ENCODE measurements around the gene IL37.

Gene IL37

DNA sequence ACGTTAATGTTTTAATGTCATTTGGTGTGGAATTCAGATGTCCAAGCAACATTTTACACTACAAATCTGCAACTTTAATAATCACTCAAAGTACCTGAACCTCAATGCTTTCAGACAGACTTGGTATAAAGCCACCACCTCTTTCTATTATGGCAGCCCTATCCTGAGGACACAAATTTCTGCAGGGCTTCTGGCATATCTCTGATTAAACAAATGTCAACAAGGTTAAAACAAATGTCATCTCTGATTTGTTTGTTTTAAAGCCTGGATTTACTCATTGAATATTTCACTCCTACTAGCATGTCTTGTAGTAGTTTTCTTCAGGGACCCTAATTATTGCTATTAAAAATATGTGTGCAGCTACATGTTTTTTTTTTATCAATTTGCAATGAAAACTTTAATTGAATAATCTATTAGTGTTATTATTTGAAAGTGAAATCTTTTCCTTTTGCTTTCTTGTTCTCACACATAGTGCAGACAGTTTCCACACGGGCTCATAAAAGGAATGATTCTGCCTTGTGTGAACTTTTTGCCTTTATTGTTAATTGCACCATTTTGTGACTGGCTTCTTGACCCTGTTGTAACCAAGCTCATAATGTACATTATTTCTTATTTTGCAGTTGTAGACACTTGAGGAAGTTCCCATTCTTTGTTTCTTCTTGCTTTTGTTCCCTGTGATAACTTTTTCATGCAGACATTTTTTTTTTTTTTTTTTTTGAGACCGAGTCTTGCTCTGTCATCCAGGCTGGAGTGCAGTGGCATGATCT lies 30.1 kb downstream of the IL37 start:
- no peaks in the 10 kb centered on the region for H3K36me3 ChIP-seq (ENCODE audit: control insufficient read depth, insufficient read depth, low read length)
- H3K27ac ChIP-seq (ENCODE audit: insufficient read depth, low read depth, low read length, poor library complexity, severe bottlenecking) = no peak overlapping the region
- 75 to 80% methylated on average over 3 of the region's 3 CpGs for WGBS, 2 experiments
- no peaks in the 10 kb centered on the region for H3K9me3 ChIP-seq (ENCODE audit: control insufficient read depth, low read length)
- no peaks in the 10 kb centered on the region for H3K4me1 ChIP-seq (ENCODE audit: control insufficient read depth, insufficient read depth, low read length)
- no peak overlapping the region for H3K4me3 ChIP-seq (ENCODE audit: insufficient read depth, low read depth, low read length)
- no peaks in the 10 kb centered on the region for H3K27me3 ChIP-seq (ENCODE audit: control insufficient read depth, insufficient read depth, low read length, poor library complexity, severe bottlenecking)

DNA sequence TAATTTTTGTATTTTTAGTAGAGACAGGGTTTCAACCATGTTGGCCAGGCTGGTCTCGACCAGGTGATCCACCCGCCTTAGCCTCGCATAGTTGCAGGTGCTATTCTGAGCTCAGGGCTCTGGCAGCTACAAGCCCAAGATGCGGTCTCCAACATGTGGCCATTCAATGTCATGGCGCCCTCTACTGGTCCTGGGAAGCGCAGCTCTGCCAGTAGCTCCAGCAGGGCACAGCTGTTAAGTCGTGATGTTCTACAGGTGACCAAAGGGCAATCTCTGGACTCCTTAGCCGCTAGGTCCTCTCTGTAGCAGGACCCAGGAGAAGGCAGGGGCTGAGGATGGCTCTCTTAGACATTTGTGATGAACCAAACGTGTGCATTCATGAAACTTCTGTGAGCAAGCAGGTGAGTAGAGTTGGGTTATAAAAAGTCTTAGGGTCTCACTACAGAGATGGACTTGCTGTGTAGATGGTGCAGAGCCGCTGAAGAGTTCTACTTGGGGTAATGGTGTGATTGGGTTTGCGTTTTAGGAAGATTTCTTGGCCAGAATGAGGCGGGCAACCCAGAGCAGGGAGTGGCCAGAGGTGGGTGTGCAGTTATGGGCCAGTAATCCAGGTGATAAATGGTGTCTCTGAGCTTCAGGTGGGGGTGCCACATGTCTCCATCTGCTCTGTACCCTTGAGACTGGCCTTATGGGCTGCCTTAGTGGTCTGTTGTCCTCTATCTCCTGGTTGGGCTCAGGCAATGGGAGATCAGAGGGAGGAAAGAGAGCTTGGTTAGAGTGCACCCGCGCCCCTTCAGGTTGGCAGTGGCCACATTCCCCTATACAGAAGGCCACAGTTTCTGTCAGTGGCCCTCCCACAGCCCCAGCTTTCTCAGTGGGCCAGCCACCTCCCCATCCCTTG lies 31.0 kb downstream of the IL37 start:
- WGBS, 2 experiments = 43 to 45% methylated on average over 14 of the region's 14 CpGs
- H3K4me3 ChIP-seq (ENCODE audit: insufficient read depth, low read depth, low read length) = no peak overlapping the region

DNA sequence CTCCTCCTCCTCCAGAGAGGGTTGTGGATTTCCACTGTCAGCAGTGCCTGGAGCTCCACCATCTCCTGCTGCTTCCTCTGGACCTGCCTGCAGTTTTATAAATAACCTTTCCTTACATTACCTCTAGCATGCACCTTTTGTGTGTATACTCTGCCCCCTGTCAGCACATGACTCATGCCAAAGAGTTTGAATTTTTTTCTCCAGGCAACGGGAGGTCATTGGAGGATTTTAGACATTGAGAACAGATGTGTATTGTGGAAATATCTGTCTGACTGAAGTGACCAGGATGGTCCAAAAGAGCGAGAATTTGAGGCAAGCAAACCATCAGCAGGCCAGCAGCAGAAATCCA lies 31.7 kb downstream of the IL37 start:
- Histone ChIP-seq H3K4me1 (ENCODE audit: control insufficient read depth, insufficient read depth, low read length) (no peaks in the 10 kb centered on the region), H3K36me3 (ENCODE audit: control insufficient read depth, insufficient read depth, low read length) (no peaks in the 10 kb centered on the region), H3K9me3 (ENCODE audit: control insufficient read depth, low read length) (no peaks in the 10 kb centered on the region), H3K27ac (ENCODE audit: insufficient read depth, low read depth, low read length, poor library complexity, severe bottlenecking) (no peak overlapping the region), H3K27me3 (ENCODE audit: control insufficient read depth, insufficient read depth, low read length, poor library complexity, severe bottlenecking) (no peaks in the 10 kb centered on the region), H3K4me3 (ENCODE audit: insufficient read depth, low read depth, low read length) (no peak overlapping the region)
- WGBS, 2 experiments = 79 to 80% methylated on average over 2 of the region's 2 CpGs

More for the DNA sequence above, 31.0 kb downstream of the IL37 start:
- Histone ChIP-seq H3K36me3 (ENCODE audit: control insufficient read depth, insufficient read depth, low read length) (no peaks in the 10 kb centered on the region), H3K27me3 (ENCODE audit: control insufficient read depth, insufficient read depth, low read length, poor library complexity, severe bottlenecking) (no peaks in the 10 kb centered on the region), H3K9me3 (ENCODE audit: control insufficient read depth, low read length) (no peaks in the 10 kb centered on the region), H3K27ac (ENCODE audit: insufficient read depth, low read depth, low read length, poor library complexity, severe bottlenecking) (no peak overlapping the region), H3K4me1 (ENCODE audit: control insufficient read depth, insufficient read depth, low read length) (no peaks in the 10 kb centered on the region)

DNA sequence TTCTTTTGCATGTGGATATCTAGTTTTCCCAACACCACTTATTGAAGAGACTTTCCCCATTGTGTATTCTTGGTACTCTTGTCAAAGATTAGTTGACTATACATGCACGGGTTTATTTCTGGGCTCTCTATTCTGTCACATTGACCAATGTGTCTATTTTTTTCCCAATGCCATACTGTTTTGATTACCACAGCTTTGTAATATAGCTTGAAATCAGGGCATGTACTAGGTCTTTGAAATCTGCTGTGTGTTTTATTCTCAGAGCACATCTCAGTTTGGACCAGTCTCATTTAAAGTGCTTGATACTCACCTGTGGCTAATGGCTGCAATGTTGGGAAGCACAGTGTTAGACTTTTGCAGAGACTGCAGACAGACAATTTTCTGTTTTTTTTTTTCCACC lies 34.0 kb downstream of the IL37 start:
- Histone ChIP-seq H3K9me3 (ENCODE audit: control insufficient read depth, low read length) (no peaks in the 10 kb centered on the region), H3K36me3 (ENCODE audit: control insufficient read depth, insufficient read depth, low read length) (no peaks in the 10 kb centered on the region)
- WGBS, 2 experiments = 71 to 84% methylated on average over 1 of the region's 1 CpG

DNA sequence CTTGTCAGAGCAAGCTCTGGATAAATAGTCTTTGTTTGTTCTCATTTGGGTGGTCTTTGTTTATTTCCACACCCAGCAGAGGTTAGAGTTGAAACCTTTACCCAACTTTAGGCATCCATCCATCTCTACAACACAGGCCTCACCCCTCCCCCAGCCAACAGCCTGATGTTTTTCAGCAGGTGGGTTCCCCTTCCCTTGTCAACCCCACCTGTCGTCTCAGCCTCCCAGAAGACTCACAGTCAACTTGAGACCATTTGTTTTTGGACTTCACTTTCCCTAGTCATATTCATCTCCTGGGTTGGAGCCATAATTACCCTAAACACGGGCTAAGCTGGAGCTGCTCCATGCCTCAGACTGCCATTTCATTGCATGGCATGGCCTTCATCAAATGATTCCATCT lies 35.1 kb downstream of the IL37 start:
- no peaks in the 10 kb centered on the region for H3K4me1 ChIP-seq (ENCODE audit: control insufficient read depth, insufficient read depth, low read length)
- no peak overlapping the region for H3K27ac ChIP-seq (ENCODE audit: insufficient read depth, low read depth, low read length, poor library complexity, severe bottlenecking)
- no peaks in the 10 kb centered on the region for H3K9me3 ChIP-seq (ENCODE audit: control insufficient read depth, low read length)
- H3K27me3 ChIP-seq (ENCODE audit: control insufficient read depth, insufficient read depth, low read length, poor library complexity, severe bottlenecking) = no peaks in the 10 kb centered on the region
- no peaks in the 10 kb centered on the region for H3K36me3 ChIP-seq (ENCODE audit: control insufficient read depth, insufficient read depth, low read length)
- H3K4me3 ChIP-seq (ENCODE audit: insufficient read depth, low read depth, low read length) = no peak overlapping the region
- 89% methylated on average over 2 of the region's 2 CpGs for WGBS, 2 experiments

More for the DNA sequence above, 34.0 kb downstream of the IL37 start:
- H3K4me3 ChIP-seq (ENCODE audit: insufficient read depth, low read depth, low read length) = no peak overlapping the region
- H3K27ac ChIP-seq (ENCODE audit: insufficient read depth, low read depth, low read length, poor library complexity, severe bottlenecking) = no peak overlapping the region
- H3K27me3 ChIP-seq (ENCODE audit: control insufficient read depth, insufficient read depth, low read length, poor library complexity, severe bottlenecking) = no peaks in the 10 kb centered on the region
- H3K4me1 ChIP-seq (ENCODE audit: control insufficient read depth, insufficient read depth, low read length) = no peaks in the 10 kb centered on the region

DNA sequence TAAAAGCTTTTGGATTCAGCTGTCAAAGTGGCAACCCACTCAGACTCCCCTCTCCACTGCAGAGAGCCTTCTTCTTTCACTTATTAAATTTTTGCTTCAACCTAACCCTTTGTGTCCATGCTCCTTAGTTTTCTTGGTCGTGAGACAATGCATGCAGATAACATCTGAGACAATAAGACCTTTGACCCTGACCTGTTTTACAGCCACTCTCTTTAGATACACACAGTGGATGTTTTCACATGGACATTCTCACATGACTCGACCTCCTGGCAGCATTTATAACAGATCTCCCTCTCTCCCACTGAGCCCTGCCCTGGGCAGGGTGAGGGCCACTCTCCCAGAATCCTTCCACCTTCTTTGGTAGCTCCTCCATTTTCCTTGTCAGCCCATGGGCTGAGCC lies 36.4 kb downstream of the IL37 start:
- no peaks in the 10 kb centered on the region for H3K9me3 ChIP-seq (ENCODE audit: control insufficient read depth, low read length)
- no peak overlapping the region for H3K27ac ChIP-seq (ENCODE audit: insufficient read depth, low read depth, low read length, poor library complexity, severe bottlenecking)
- H3K36me3 ChIP-seq (ENCODE audit: control insufficient read depth, insufficient read depth, low read length) = no peaks in the 10 kb centered on the region
- H3K4me3 ChIP-seq (ENCODE audit: insufficient read depth, low read depth, low read length) = no peak overlapping the region
- WGBS, 2 experiments = 63% methylated on average over 2 of the region's 2 CpGs
- no peaks in the 10 kb centered on the region for H3K4me1 ChIP-seq (ENCODE audit: control insufficient read depth, insufficient read depth, low read length)
- H3K27me3 ChIP-seq (ENCODE audit: control insufficient read depth, insufficient read depth, low read length, poor library complexity, severe bottlenecking) = no peaks in the 10 kb centered on the region

DNA sequence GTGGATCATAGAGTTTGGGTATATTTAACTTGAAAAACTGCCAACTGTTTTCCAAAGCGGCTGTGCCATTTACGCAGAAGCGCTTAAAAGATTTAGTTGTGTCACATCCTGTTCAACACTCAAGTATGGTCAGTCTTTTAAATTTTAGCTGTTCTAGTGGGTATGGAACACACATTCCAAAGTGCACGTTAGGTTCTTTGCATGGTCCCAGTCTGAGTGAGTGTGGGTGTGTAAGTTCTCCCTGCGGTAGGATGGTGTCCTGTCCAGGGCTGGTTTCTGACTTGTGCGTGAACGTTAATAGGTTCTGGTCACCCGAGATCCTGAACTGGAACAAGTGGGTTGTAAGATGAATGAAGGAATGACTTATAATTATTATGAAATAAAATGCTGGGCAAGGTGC lies 38.5 kb downstream of the IL37 start:
- 85 to 90% methylated on average over 8 of the region's 8 CpGs for WGBS, 2 experiments
- Histone ChIP-seq H3K9me3 (ENCODE audit: control insufficient read depth, low read length) (no peaks in the 10 kb centered on the region), H3K4me1 (ENCODE audit: control insufficient read depth, insufficient read depth, low read length) (no peaks in the 10 kb centered on the region)

DNA sequence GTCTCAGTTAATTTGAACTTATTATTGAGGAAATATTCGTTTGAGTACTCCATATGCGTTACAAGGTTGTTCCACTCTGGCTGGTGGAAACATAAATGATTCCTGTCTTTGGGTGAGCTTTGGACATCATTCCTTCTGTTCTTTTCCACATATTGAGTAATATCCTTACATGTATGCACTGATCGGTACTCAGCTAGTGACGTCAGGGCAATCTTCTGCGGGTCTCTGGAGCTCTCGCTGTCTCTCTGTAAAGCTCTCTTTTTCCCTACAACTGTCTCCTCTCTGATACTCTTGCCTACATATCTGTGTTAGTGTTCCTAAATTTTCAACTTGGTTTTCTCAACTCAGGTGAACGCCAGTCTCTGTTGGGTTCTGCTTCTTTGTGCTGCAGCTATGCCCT lies 43.4 kb downstream of the IL37 start:
- Histone ChIP-seq H3K4me1 (ENCODE audit: control insufficient read depth, insufficient read depth, low read length) (no peaks in the 10 kb centered on the region), H3K27ac (ENCODE audit: insufficient read depth, low read depth, low read length, poor library complexity, severe bottlenecking) (no peak overlapping the region), H3K9me3 (ENCODE audit: control insufficient read depth, low read length) (no peaks in the 10 kb centered on the region), H3K27me3 (ENCODE audit: control insufficient read depth, insufficient read depth, low read length, poor library complexity, severe bottlenecking) (no peaks in the 10 kb centered on the region), H3K4me3 (ENCODE audit: insufficient read depth, low read depth, low read length) (no peak overlapping the region), H3K36me3 (ENCODE audit: control insufficient read depth, insufficient read depth, low read length) (no peaks in the 10 kb centered on the region)
- WGBS, 2 experiments = 94 to 95% methylated on average over 7 of the region's 7 CpGs

More for the DNA sequence above, 38.5 kb downstream of the IL37 start:
- H3K27me3 ChIP-seq (ENCODE audit: control insufficient read depth, insufficient read depth, low read length, poor library complexity, severe bottlenecking) = no peaks in the 10 kb centered on the region
- no peak overlapping the region for H3K4me3 ChIP-seq (ENCODE audit: insufficient read depth, low read depth, low read length)
- no peaks in the 10 kb centered on the region for H3K36me3 ChIP-seq (ENCODE audit: control insufficient read depth, insufficient read depth, low read length)
- H3K27ac ChIP-seq (ENCODE audit: insufficient read depth, low read depth, low read length, poor library complexity, severe bottlenecking) = no peak overlapping the region

DNA sequence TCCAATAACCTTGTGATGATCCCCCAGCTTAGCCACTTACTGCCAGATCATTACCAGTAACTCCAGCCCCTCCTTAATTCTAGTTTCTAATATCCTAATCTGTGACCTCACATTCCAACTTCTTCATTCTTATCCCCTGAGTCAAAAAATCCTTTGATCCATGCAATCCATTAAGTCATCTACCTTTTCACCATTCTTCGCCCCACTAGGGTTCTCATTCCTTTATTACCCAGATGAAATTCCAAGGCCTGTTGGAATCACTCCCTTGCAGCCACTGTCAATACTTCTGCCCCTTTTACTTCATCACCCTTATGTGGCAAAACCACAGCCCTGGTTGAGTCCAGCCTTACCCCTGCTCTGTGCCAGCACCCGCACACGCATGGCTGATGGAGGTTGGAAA lies 46.5 kb downstream of the IL37 start:
- WGBS, 2 experiments = 94 to 98% methylated on average over 3 of the region's 3 CpGs
- no peak overlapping the region for H3K27ac ChIP-seq (ENCODE audit: insufficient read depth, low read depth, low read length, poor library complexity, severe bottlenecking)
- no peaks in the 10 kb centered on the region for H3K9me3 ChIP-seq (ENCODE audit: control insufficient read depth, low read length)
- no peaks in the 10 kb centered on the region for H3K36me3 ChIP-seq (ENCODE audit: control insufficient read depth, insufficient read depth, low read length)
- no peak overlapping the region for H3K4me3 ChIP-seq (ENCODE audit: insufficient read depth, low read depth, low read length)
- H3K4me1 ChIP-seq (ENCODE audit: control insufficient read depth, insufficient read depth, low read length) = no peaks in the 10 kb centered on the region
- H3K27me3 ChIP-seq (ENCODE audit: control insufficient read depth, insufficient read depth, low read length, poor library complexity, severe bottlenecking) = no peaks in the 10 kb centered on the region

DNA sequence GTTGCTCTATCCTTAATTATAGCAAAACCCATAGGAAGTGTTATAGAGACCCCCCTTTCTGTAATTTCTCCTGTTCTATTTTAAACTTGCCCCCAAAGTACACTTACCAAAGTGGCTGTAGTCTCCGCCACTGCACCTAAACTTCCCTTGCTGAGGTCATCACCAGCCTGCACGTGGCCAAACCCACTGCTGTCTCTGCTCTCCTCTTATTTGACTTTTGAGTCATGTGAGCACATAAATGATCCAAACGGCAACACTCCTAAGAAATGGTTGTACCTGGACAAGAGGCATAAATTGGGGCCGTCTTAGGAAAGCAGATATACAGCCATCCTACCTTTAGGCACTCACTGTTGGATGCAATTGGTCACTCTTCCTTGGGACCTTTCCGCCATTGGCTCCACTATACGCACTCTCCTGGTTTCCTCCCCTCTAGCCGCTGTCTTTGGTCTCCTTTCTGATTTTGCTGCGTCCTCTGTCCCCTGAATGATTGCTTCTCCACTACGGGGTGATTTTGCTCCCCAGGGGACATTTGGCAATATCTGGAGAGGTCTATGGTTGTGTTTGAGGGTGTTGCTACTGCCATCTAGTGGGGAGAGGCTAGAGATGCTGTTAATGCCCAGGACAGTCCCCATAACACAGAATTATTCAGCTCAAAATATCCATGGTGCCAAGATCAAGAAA lies 47.6 kb downstream of the IL37 start:
- Histone ChIP-seq H3K36me3 (ENCODE audit: control insufficient read depth, insufficient read depth, low read length) (no peaks in the 10 kb centered on the region), H3K4me1 (ENCODE audit: control insufficient read depth, insufficient read depth, low read length) (no peaks in the 10 kb centered on the region), H3K27ac (ENCODE audit: insufficient read depth, low read depth, low read length, poor library complexity, severe bottlenecking) (no peak overlapping the region), H3K4me3 (ENCODE audit: insufficient read depth, low read depth, low read length) (no peak overlapping the region), H3K9me3 (ENCODE audit: control insufficient read depth, low read length) (no peaks in the 10 kb centered on the region), H3K27me3 (ENCODE audit: control insufficient read depth, insufficient read depth, low read length, poor library complexity, severe bottlenecking) (no peaks in the 10 kb centered on the region)
- WGBS, 2 experiments = 66 to 70% methylated on average over 9 of the region's 9 CpGs

Measured in ectodermal cell (in vitro differentiated cells).